EL (cell line): Measurements from ENCODE around the gene JAGN1.
"Not testable (repeated sequence)": the region's sequence is repeated elsewhere in the genome, so short reads cannot be mapped to it uniquely, and the experiment has no call there.

Experiments used
- DNase-seq: peaks from one replicate; pipeline ENCODE4 v3.0.0-alpha.2; 2016

Gene JAGN1

GRCh38 chr3:9899289-9899791, 8.9 kb downstream of the JAGN1 start:
- no peak for DNase-seq

GRCh38 chr3:9900965-9901415, 10.6 kb downstream of the JAGN1 start:
- not testable (repeated sequence) for DNase-seq

- DNase-seq: no peak
These were observed 11.6 kb downstream of the JAGN1 start for GRCh38 chr3:9901967-9902366.

GRCh38 chr3:9902372-9903237, 12.2 kb downstream of the JAGN1 start, which contains the start of gene IL17RE:
Gene IL17RE (plus strand): TSS chr3:9902848. CDS start chr3:9902933, 85 bp downstream.
- DNase-seq: no peak

- DNase-seq: peak; percentile 59
These were observed 12.8 kb downstream of the JAGN1 start for GRCh38 chr3:9903238-9903624.

- DNase-seq: no peak
These were observed 13.5 kb downstream of the JAGN1 start for GRCh38 chr3:9903904-9904303.

GRCh38 chr3:9906480-9906879, 16.1 kb downstream of the JAGN1 start:
- no peak for DNase-seq

GRCh38 chr3:9908286-9908685, 17.9 kb downstream of the JAGN1 start:
- DNase-seq: no peak

GRCh38 chr3:9909221-9910013, 19.0 kb downstream of the JAGN1 start:
- DNase-seq: no peak

GRCh38 chr3:9911863-9912262, 21.5 kb downstream of the JAGN1 start:
- DNase-seq: no peak

GRCh38 chr3:9912294-9912935, 22.0 kb downstream of the JAGN1 start:
- peak; percentile 40 for DNase-seq

- DNase-seq: no peak
These were observed 23.2 kb downstream of the JAGN1 start for GRCh38 chr3:9913601-9914000.

- no peak for DNase-seq
These were observed 23.6 kb downstream of the JAGN1 start for GRCh38 chr3:9914011-9914410.

GRCh38 chr3:9914559-9915253, 24.3 kb downstream of the JAGN1 start:
- DNase-seq: no peak

- DNase-seq: peak; percentile 80
These were observed 25.1 kb downstream of the JAGN1 start for GRCh38 chr3:9915254-9916141.

GRCh38 chr3:9916346-9916733, 25.9 kb downstream of the JAGN1 start:
- DNase-seq: peak; percentile 54

- peak; percentile 94 for DNase-seq
These were observed 26.6 kb downstream of the JAGN1 start, which contains the start of gene IL17RC for GRCh38 chr3:9916734-9917680. Gene IL17RC (plus strand): TSS chr3:9917098. CDS start chr3:9917316, 218 bp downstream.

GRCh38 chr3:9917820-9918219, 27.4 kb downstream of the JAGN1 start:
- DNase-seq: no peak

- no peak for DNase-seq
These were observed 28.0 kb downstream of the JAGN1 start for GRCh38 chr3:9918261-9919038.
